HG03558 (cell line): Measurements from ENCODE around the gene TRABD.

Source experiments
- ATAC-seq: cut with Tn5 transposase; IDR thresholded peaks from one replicate; pipeline ENCODE4 v1.9.1; 2021; ENCODE audit warnings: moderate number of reproducible peaks; ENCODE audit not compliant: unreplicated experiment; ENCODE audit errors: extremely low read depth

The TRABD gene

DNA sequence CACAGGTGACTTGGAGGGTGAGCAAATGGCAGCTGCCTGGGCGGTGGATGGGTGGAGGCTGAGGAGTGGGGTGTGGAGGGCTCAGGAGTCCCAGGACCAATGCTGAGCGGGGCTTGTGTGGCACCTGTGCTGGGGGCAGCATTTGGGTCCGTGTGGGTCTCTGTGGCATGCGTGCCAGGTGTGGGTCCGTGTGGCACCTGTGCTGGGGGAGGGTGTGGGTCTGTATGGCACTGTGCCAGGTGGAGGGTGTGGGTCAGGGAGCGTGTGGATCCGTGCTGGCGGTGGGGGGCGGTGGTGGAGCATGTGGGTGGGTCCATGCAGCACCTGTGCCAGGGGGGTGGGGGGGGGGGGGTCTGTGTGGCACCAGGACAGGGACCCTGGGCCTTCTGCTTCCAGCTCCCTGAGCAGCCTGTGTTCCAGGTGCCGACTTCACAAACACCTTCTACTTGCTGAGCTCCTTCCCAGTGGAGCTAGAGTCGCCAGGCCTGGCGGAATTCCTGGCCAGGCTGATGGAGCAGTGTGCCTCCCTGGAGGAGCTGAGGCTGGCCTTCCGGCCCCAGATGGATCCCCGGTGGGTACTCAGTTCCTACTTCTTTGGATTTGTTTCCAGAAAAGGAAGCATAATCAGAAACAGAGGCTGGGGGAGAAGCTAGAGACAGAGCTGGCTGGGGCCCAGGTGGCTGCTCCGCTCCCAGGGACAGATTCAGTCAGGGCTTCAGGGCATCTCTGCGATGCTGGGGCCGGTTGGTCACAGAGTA is 29.8 kb downstream of the TRABD start:
- ATAC-seq = no peak

DNA sequence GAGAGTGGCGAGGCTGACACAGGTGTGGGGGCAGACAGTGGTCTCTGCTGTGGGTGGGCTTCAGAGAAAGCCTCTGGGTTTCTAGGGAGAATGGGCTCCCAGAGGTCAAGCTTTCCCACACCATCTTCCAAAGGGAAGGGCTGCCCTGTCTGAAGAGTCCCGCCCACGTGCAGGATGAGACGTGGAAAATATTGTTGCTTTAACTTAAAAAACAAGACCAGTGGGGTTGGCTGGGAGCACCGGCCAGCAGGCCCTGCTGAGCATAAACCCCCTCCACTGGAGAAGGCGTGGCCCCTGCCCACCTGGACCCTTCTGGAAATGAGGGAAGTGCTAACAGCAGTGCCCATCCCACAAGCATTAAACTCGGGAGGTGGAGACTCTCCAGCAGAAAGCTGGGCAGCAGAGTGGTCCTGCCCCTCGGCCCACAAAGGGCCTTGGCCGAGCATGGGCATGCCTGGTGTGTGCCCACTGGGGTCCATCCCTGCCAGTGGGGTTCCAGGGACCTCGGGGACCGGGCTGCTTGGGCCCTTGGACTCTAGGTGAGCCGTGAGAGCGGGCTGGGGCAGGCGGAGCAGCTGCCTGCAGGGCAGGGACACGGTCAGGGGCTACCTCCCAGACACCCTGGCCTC is 30.5 kb downstream of the TRABD start:
- no peak for ATAC-seq

DNA sequence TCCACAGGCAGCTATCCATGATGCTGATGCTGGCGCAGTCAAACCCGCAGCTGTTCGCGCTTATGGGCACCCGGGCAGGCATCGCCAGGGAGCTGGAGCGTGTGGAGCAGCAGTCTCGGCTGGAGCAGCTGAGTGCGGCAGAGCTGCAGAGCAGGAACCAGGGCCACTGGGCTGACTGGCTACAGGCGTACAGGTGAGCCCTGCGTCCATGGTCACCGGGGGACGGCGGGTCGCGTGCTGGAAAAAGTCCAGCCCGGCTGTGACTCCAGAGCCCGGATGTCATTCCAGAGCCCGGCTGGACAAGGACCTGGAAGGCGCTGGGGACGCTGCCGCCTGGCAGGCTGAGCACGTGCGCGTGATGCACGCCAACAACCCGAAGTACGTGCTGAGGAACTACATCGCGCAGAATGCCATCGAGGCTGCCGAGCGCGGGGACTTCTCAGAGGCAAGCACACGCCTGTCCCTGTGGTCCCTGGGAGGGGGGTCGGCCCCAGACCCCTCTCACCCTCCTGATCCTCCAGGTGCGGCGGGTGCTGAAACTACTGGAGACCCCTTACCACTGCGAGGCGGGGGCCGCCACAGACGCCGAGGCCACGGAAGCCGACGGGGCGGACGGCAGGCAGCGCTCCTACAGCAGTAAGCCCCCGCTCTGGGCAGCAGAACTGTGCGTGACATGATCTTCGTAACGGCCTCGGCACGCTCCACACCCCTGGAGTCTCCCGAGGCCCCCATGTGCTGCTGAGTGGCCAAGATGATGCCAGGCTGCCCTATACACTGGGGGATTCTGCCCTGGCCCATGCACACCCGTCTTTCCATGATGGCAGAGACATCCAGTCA is 31.2 kb downstream of the TRABD start:
- no peak for ATAC-seq

DNA sequence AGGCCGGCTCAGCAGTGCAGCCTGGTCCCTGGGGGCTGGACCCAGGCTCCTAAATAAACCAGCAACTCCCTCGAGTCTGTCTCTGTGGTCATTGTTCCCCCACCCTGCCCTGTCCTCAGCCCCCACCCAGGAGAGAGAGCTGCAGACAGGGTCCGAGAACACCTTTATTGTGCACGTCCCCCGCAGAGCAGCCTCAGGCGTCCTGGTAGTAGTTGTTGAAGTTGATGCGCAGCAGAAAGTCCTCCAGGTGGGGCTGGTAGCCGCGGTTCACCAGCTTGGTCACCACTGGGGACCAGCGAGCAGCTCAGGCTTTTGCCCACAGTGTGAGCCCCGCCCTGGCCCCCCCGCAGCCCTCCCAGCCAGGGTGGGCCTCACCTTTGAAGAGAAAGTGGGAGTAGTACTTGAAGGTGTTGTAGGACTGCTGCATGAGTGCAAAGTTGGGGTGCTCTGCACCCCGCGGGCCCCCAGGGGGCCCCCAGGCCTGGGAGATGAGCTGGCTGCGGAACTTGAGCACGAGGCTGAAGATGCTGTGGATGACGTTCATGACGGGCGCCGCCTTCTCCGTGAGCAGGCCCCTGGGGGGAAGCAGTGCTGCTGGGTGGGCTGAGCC is 31.9 kb downstream of the TRABD start:
- ATAC-seq = no peak

DNA sequence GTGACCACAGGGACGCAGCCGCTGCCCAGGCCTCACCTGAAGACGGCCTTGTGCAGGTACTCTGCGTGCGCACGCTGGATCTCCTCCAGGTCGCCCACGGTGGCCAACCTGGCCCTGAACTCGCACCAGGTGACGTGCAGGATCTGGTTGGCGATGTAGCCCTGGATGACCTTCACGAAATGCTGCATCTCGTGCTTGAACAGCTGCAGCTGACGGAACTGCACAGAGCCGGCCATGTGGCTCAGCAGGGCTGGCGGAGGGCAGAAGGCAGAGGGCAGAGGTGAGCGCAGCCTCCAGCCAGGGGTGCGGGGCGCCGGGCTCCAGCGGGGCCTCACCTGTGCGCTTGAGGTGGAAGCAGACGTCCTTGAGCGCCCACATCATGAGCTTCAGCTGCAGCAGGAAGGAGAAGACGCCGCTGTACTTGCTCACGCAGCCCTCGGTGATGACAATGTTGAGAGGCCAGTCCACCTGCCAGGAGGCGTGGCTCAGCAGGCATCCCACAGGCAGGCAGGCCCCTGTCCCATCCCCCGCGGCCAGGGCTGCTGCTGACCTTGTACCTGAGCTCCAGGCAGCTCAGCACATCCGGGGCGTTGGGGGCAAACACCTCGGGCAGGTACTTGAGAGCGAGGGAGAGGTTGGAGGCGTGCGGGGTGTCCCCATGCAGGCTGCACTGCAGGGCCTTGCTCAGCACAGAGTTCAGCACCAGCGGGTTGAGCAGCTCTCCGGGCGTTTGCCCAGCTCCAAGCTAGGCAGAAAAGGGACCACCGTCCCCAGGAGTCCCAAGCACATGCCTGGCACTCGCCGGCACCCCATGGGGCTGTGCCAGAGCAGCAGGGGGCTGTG is 32.7 kb downstream of the TRABD start:
- ATAC-seq = no peak

DNA sequence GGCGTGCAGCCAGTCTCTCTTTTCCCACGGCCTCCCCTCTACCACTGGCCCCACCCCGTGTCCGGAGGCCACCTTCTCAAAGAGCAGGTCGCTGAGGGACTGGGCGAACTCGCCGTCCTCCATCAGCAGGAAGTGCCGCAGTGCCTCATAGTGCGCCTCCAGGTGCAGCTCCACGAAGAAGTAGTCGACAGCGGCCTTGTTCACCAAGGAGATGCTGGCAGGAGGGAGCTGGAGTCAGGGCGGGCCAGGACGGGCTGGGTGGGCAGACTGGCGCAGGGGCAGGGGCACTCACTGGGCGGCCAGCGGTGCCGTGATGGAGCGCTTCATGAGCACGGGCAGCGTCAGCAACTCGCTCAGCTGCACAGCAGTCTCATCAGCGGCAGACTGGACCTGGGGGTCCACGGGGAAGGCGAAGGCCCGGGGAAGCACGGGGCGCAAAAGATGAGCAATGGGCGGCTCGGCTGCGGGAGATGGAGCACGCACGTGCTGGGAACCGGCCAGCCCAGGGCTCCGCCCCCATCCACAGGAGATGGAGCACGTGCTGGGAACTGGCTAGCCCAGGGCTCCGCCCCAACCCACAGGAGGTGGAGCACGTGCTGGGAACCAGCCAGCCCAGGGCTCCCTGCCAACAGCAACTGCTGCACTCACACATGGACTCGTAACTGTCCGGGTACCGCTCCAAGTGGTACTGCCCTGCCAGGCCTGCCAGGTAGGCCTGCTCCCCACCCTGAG is 33.4 kb downstream of the TRABD start:
- no peak for ATAC-seq

DNA sequence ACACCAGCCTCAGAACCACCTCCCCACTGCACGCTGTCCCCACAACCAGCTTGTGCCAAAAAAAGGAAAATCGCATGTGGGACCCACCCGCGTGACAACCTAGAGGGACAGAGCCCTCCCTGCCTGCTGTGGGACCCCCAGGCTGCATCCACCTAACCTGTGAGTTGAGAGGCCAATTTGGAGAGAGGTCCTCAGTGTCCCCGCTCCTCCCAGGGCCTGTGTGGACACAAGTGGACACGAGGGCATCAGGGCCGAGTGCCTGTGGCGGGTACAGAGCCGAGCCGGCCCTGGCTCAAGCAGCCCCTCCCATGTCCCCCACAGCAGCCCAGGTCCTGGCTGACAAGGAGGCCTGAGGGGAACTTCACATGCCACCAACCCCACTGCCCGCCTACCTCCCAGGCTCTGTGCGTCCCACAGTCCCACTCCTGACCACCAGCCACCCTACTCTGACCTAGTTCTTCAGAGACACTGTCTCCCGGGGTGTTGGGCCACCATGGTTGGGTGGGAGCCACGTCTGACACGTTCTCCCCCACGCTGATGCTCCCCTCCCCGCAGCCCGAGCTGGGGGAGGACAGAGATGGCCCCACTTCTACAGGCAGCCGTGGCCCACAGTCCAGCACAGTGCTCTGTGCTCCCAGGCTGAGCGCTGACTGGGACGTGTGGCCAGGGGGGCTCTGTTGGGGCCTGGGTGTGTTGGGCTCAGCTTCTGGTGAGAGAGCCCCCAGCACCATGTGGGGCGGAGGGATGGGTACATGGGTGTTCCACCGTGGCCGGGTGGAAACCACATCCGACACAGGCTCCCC is 34.3 kb downstream of the TRABD start:
- ATAC-seq = no peak

DNA sequence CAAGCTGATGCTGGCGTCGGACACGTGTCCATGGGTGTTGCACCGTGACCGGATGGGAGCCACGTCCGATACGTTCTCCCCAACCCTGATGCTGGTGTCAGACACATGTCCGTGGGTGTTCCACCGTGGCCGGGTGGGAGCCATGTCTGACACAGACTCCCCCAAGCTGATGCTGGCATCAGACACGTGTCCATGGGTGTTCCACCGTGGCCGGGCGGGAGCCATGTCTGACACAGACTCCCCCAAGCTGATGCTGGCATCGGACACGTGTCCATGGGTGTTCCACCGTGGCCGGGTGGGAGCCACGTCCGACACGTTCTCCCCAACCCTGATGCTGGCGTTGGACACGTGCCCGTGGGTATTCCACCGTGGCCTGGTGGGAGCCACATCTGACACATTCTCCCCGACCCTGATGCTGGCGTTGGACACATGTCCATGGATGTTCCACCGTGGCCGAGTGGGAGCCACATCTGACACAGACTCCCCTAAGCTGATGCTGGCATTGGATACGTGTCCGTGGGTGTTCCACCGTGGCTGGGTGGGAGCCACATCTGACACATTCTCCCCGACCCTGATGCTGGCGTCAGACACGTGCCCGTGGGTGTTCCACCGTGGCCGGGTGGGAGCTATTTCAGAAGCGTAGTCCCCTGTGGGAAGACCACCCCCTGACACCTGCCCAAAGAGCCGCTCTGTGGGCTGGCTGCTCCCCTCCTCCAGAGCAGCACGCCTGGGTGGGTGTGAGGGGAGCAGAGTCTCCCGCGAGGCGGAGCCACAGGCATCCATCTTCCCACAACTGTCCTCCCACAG is 35.1 kb downstream of the TRABD start:
- no peak for ATAC-seq

DNA sequence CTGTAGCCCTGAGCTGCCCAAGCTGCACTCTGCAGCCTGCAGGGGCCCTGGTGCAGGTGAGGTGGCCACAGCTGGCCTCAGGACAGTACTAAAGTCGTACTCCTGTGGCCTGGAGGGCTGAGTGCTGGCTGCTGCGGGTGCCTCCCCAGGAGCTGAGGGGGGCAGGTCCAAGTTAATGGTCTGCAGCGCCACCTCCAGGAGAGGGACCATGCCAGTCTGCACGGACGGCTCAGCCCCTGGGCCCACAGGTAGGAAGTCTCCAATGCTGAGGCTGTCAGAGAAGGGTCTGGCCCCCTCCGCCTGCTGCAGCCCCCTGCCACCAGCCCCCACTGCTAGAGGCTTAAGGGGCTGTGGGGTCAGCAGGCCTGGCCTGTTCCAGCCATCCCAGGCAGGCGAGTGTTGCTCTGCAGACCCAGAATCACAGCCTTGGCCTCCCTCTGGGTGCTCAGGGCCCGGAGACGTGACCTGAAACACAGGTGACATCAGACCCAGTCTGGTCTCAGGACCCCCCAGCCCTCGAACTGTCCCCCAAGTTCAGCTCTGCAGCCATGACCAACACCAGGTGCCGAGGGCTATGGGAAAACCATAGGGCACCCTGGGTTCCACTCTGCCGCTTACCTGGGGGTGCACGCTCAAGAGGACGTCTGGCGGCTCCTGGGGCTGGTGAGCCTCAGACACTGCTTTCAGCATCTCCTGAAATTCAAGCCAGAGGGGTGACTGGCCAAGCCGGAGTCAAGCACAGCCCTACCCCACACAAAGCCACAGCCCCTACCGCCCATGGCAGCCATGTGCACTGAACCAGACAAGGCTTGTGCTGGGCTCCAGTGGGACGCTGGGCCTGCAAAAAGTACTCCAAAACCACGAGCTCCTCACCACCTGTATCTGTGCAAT is 35.9 kb downstream of the TRABD start:
- no peak for ATAC-seq

DNA sequence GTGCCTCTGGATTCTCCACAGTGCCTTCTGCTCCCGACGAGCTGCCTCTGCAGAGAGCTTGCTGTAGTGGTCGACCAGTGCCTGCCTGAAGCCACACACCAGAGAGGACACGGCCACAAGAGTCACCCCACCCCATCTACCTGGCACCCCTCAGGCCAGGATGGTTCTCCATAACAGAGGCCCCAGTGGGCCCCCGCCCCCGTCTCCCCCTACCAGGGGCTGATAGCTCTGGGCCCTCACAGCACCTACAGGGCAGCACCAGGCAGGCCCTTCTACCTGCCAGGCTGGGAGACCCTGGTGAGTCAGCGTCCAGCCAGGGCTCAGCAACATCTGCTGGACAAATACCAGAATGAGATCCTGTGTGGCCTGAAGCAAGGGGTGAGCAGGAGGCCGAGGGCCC is 36.8 kb downstream of the TRABD start:
- no peak for ATAC-seq

DNA sequence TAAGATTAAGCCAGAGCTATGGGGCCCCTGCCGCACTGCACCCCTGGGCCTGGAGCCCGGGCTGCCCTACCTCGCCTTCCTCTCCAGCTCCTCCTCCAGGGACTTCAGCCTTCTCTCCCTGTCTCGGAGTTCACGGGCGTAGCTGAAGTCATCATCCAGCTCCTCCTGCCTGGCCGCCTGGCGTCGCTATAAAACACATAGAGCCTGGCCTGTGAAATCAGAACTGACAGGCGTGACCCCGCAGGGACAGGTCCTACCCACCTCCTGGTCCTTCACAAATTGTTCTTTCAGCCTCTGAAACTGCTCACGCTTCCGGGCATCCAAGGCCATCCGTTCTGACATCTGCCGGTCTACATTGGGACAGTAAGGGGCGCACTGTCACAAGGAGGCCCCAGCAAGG is 38.4 kb downstream of the TRABD start:
- no peak for ATAC-seq

DNA sequence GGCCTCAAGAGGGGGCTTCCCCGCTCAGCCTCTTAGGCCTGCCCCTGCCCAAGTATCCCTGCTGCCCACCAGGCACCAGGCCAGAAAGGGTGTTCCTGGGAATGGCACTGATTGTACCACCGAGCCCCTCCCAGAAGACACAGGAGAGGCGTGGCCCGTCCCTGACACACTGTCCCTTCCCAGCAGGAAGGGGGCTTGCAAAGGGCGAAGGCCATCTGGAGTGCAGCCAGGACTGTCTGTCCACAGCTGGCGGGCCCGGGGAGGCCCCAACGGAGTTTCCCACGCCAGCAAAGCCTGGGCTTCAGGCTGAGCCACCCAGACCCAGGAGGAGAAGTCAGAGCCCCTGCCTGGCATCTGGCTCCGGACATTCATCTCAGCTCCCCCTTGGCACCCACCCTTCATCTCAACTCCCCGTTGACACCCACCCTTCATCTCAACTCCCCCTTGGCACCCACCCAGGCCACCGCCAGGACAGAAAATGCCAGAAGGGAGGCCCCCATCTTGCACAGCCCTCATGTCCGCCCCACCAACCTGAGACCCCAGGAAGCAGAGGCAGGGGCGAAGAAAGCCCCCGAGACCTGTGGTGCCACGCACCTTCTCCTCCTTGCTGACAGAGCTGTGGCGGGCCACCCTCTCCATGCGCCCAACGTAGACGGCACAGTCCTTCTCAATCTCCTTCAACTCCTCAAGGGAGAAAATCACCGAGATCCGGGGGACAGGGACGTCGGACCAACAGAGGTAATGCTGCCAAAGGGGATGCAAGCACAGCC is 39.7 kb downstream of the TRABD start:
- no peak for ATAC-seq

DNA sequence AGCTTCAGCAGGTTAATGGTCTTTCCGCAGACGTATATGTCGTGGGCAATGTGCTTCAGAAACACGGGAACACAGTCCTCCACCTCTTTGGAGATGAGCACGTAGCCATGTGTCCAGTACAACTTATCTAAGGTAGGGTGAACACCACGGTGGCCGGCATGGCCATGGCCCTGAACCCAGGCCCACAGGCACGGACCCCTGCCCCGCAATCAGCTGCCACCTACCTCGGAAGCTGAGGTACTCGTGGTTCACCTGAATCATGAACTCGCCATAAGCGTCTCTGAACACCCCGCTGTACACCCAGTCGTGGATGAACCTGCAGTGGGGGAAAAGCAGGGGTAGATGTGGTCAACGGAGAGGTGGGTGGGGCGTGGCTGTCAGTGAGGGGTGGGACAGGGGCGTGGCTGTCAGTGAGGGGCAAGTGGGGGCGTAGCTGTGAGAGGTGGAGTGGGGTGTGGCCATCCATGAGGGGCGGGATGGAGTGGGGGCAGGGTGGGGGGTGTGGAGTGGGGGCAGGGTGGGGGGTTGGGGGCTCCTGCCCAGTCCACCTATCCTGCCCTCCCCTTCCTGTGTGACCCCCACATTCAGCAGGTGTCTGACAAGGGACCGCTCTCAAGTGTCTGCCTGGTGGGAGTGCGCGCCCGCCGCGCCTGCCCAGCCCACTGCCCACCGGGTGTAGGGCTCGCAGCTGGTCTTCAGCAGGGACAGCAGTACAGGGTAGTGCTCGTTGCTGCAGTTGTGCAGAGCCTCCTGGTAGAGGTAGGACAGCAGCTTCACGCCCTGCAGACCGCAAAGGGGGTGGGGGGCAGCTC is 40.6 kb downstream of the TRABD start:
- ATAC-seq = no peak

DNA sequence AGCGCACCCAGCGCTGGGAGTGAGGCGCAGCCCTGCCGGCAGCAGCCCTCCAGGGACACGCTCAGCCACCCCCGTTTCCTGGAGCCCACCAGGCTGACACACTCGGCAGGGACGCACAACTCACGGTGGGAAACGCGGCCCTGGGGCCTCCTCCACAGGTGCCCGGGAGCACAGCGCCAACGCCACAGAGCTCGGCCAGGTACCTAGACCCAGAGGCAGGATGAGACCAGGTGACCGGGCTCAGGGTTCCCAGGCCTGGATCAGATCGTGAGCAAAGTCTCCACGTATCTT is 41.1 kb downstream of the TRABD start:
- ATAC-seq = no peak

DNA sequence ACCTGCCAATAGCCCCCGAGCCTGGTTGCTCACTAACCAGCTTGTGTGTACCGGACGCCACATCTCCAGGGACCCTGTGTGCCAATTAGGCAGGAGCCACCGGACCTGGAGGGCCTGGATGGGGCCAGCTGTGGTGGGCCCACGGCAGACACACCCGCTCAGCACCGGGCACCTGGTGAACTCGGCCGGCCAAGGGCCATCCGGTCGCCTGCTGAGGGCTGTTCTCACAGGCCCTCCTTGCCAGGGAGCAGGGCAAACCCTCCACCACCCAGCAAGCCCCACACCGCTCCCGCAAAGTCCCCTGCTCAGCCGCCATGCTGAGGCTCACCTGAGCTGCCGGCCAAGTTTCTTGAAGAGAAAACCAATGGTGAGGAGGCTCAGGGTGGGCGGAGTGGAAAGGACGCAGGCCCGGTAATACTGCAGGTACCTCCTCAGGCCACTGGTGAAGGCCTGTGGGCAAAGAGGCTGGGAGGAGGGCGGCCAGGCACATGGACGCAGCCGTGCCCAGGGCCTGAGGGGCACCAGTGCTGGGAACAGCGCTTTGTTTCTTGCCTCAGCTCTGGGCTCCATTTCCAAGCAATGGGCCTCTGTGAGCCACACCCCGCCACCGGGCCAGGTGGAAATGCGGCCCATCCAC is 42.0 kb downstream of the TRABD start:
- no peak for ATAC-seq
